Esophagus squamous epithelium (tissue), 4 donors: ENCODE data around the gene EDDM13.

Source experiments
- POLR2A ChIP-seq, 4 donors: fragments of 450-650 bp; IDR thresholded peaks; one replicate each; pipeline ENCODE4 v1.6.1; 2017; ENCODE audit warnings: antibody characterized with exemption in 4 of 4, mild to moderate bottlenecking in 4 of 4, moderate library complexity in 3 of 4
- TF ChIP-seq, protein P1 (sequence below), 6 experiments: fragments of 450-650 bp in 4 of 6; fragments of 200-600 bp in 2 of 6; sonication (generic) in 2 of 6; IDR thresholded peaks; one replicate each; pipeline ENCODE4 v1.5.1; 2016 to 2019; ENCODE audit warnings: antibody characterized with exemption in 6 of 6, mild to moderate bottlenecking in 4 of 6, moderate library complexity in 4 of 6

- TF ChIP-seq, protein P1, sequence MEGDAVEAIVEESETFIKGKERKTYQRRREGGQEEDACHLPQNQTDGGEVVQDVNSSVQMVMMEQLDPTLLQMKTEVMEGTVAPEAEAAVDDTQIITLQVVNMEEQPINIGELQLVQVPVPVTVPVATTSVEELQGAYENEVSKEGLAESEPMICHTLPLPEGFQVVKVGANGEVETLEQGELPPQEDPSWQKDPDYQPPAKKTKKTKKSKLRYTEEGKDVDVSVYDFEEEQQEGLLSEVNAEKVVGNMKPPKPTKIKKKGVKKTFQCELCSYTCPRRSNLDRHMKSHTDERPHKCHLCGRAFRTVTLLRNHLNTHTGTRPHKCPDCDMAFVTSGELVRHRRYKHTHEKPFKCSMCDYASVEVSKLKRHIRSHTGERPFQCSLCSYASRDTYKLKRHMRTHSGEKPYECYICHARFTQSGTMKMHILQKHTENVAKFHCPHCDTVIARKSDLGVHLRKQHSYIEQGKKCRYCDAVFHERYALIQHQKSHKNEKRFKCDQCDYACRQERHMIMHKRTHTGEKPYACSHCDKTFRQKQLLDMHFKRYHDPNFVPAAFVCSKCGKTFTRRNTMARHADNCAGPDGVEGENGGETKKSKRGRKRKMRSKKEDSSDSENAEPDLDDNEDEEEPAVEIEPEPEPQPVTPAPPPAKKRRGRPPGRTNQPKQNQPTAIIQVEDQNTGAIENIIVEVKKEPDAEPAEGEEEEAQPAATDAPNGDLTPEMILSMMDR (IDR thresholded peaks at IDR 0.05) = no peak
- TF ChIP-seq POLR2A (IDR thresholded peaks at IDR 0.05) = no peak
Measured at GRCh38 chr19:56284746-56285145, 12.2 kb downstream of the EDDM13 start.
